Karpas-422 (cell line): ENCODE data around the gene TMEM187. TPM values are rescaled to one million over a fixed set of nuclear protein-coding genes. Genes with fewer than 3 reads are reported as not detected.

ENCODE experiments used
- DNase-seq: peaks from one replicate; pipeline ENCODE4 v3.0.0-alpha.2; 2015
- H2AFZ ChIP-seq: fragments of 200-600 bp; sonication (generic); 2 replicates; pipeline ENCODE4 v1.6.1; 2014; ENCODE audit warnings: antibody characterized with exemption, low read length, mixed read lengths
- H3K27ac ChIP-seq: fragments of 200-600 bp; sonication (generic); 2 replicates; pipeline ENCODE4 v1.5.1; 2014; ENCODE audit warnings: mild to moderate bottlenecking, low read length, moderate library complexity
- H3K27me3 ChIP-seq: fragments of 200-600 bp; sonication (generic); 2 replicates; pipeline ENCODE4 v1.6.1; 2014; ENCODE audit warnings: low read length, mixed read lengths
- H3K36me3 ChIP-seq: fragments of 200-600 bp; sonication (generic); 2 replicates; pipeline ENCODE4 v1.6.1; 2014; ENCODE audit warnings: low read length, mixed read lengths; ENCODE audit not compliant: insufficient read depth
- H3K4me1 ChIP-seq: fragments of 200-600 bp; sonication (generic); 2 replicates; pipeline ENCODE4 v1.6.1; 2014; ENCODE audit warnings: mild to moderate bottlenecking, low read length, mixed read lengths
- H3K4me2 ChIP-seq: fragments of 200-600 bp; sonication (generic); 2 replicates; pipeline ENCODE4 v1.6.1; 2014; ENCODE audit warnings: low read length, low read depth, mild to moderate bottlenecking; ENCODE audit not compliant: poor library complexity, severe bottlenecking
- H3K4me3 ChIP-seq: fragments of 200-600 bp; sonication (generic); 2 replicates; pipeline ENCODE4 v1.5.1; 2014; ENCODE audit warnings: mild to moderate bottlenecking, antibody characterized with exemption, low read length, mixed read lengths
- H3K79me2 ChIP-seq: fragments of 200-600 bp; sonication (generic); 2 replicates; pipeline ENCODE4 v1.6.1; 2014; ENCODE audit warnings: mild to moderate bottlenecking, low read length, mixed read lengths
- H3K9ac ChIP-seq: fragments of 200-600 bp; sonication (generic); 2 replicates; pipeline ENCODE4 v1.6.0; 2014; ENCODE audit warnings: low read length
- H3K9me2 ChIP-seq: fragments of 200-600 bp; sonication (generic), shearing (Covaris generic); replicated peaks from 2 replicates; pipeline ENCODE4 v1.6.0; 2014; ENCODE audit warnings: mild to moderate bottlenecking, low read length, moderate library complexity; ENCODE audit not compliant: insufficient read depth
- H3K9me3 ChIP-seq: fragments of 300-700, 200-600 bp; sonication (generic); 2 replicates; pipeline ENCODE4 v1.6.1; 2014; ENCODE audit warnings: low read length, mixed read lengths
- H4K20me1 ChIP-seq: fragments of 200-600 bp; sonication (generic); 2 replicates; pipeline ENCODE4 v1.6.1; 2014; ENCODE audit warnings: mild to moderate bottlenecking, antibody characterized with exemption, low read length, low read depth; ENCODE audit not compliant: insufficient read depth
- total RNA-seq: library from RNA; depleted of rRNA; stranded (reverse); fragments of >200 nt; shearing (Covaris generic); gene quantifications from 2 replicates; pipeline ENCODE4 v1.2.3, GENCODE V29; 2014; ENCODE audit warnings: low replicate concordance

Gene TMEM187
- total RNA-seq, 1 experiment from 2014 or later = 1.5 TPM

DNA sequence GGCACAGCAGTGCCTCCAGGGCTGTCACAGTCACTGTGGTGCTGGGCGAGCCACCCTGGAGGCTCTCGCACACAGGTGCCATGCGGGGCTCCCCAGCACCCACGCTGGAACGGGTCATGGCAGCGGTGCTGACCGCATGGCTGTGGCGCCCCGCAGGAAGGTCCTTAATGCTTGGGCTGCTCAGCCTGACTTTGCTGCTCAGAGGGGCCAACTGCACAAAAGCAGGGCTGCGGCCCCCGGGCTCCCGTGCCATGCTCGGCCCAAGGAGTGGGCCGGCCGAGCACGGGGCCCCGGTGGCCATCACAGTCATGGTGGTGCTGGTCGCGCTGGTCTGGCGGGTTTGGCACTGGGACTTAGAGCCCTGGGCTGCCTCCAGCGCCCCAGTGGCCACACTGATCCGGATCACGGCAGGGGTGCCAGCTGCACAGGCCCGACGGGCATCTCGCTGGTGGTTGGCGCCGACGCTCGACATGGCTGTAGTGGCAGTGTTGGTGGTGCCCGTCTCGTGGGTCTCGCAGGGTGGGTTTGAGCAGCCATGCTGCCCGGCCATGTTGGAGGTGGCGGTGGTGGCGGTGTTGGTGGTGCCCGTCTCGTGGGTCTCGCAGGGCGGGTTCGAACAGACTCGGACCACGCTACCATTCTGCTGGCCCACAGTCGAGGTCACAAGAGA lies 17.9 kb upstream of the TMEM187 start:
- peaks cover 11% of the 10 kb centered on the region for H3K36me3 ChIP-seq
- no peaks in the 10 kb centered on the region for H3K9me2 ChIP-seq
- no peaks in the 10 kb centered on the region for H3K79me2 ChIP-seq
- H3K27ac ChIP-seq = no peak overlapping the region
- no peaks in the 10 kb centered on the region for H3K9me3 ChIP-seq
- no peak overlapping the region for H3K4me3 ChIP-seq
- H3K4me1 ChIP-seq = no peaks in the 10 kb centered on the region
- H3K9ac ChIP-seq = no peak overlapping the region
- no peak overlapping the region for H2AFZ ChIP-seq
- DNase-seq = no peak
- H3K4me2 ChIP-seq = no peak overlapping the region
- no peaks in the 10 kb centered on the region for H3K27me3 ChIP-seq
- 0 out of 2 replicates have a peak, but pooled peaks cover 4% of the 10 kb centered on the region for H4K20me1 ChIP-seq

- H3K4me2 ChIP-seq = no peak overlapping the region
- no peak overlapping the region for H2AFZ ChIP-seq
- no peak for DNase-seq
- H3K9me3 ChIP-seq = no peaks in the 10 kb centered on the region
- no peak overlapping the region for H3K4me3 ChIP-seq
- H3K9ac ChIP-seq = no peak overlapping the region
- no peak overlapping the region for H3K27ac ChIP-seq
- no peaks in the 10 kb centered on the region for H3K79me2 ChIP-seq
- H3K27me3 ChIP-seq = no peaks in the 10 kb centered on the region
- 0 out of 2 replicates have a peak, but pooled peaks cover 4% of the 10 kb centered on the region for H4K20me1 ChIP-seq
- no peaks in the 10 kb centered on the region for H3K9me2 ChIP-seq
- H3K36me3 ChIP-seq = peaks cover 11% of the 10 kb centered on the region
- no peaks in the 10 kb centered on the region for H3K4me1 ChIP-seq
These were observed 17.3 kb upstream of the TMEM187 start for GRCh38 chrX:153955228-153955732.

- no peaks in the 10 kb centered on the region for H3K9me3 ChIP-seq
- no peak overlapping the region for H3K9ac ChIP-seq
- no peaks in the 10 kb centered on the region for H3K9me2 ChIP-seq
- no peaks in the 10 kb centered on the region for H3K27me3 ChIP-seq
- H2AFZ ChIP-seq = no peak overlapping the region
- no peak overlapping the region for H3K4me3 ChIP-seq
- no peaks in the 10 kb centered on the region for H3K4me1 ChIP-seq
- H3K27ac ChIP-seq = no peak overlapping the region
- no peak overlapping the region for H3K4me2 ChIP-seq
- 0 out of 2 replicates have a peak, but pooled peaks cover 4% of the 10 kb centered on the region for H4K20me1 ChIP-seq
- DNase-seq = no peak
- peaks cover 11% of the 10 kb centered on the region for H3K36me3 ChIP-seq
- H3K79me2 ChIP-seq = no peaks in the 10 kb centered on the region
These were observed 16.3 kb upstream of the TMEM187 start for GRCh38 chrX:153956044-153956907.

GRCh38 chrX:153957224-153957623 lies 15.3 kb upstream of the TMEM187 start:
- Histone ChIP-seq H3K4me2 (no peak overlapping the region), H3K9me3 (no peaks in the 10 kb centered on the region), H4K20me1 (0 out of 2 replicates have a peak, but pooled peaks cover 4% of the 10 kb centered on the region), H3K36me3 (peaks cover 10% of the 10 kb centered on the region), H3K9me2 (no peaks in the 10 kb centered on the region), H3K4me1 (no peaks in the 10 kb centered on the region), H3K9ac (no peak overlapping the region), H3K27ac (no peak overlapping the region), H3K27me3 (no peaks in the 10 kb centered on the region), H3K4me3 (no peak overlapping the region), H3K79me2 (no peaks in the 10 kb centered on the region), H2AFZ (no peak overlapping the region)
- no peak for DNase-seq

GRCh38 chrX:153958605-153959004 lies 13.9 kb upstream of the TMEM187 start:
- no peak for DNase-seq
- H3K4me3 ChIP-seq = no peak overlapping the region
- H3K36me3 ChIP-seq = no peaks in the 10 kb centered on the region; the same call in 1 of the 2 replicates
- H3K9ac ChIP-seq = no peak overlapping the region
- no peaks in the 10 kb centered on the region for H3K9me3 ChIP-seq
- no peaks in the 10 kb centered on the region for H3K9me2 ChIP-seq
- H3K27ac ChIP-seq = no peak overlapping the region
- no peaks in the 10 kb centered on the region for H3K4me1 ChIP-seq
- no peak overlapping the region for H2AFZ ChIP-seq
- H4K20me1 ChIP-seq = no peaks in the 10 kb centered on the region
- H3K4me2 ChIP-seq = no peak overlapping the region
- no peaks in the 10 kb centered on the region for H3K27me3 ChIP-seq
- H3K79me2 ChIP-seq = no peaks in the 10 kb centered on the region

- no peaks in the 10 kb centered on the region for H3K9me2 ChIP-seq
- H3K4me2 ChIP-seq = no peak overlapping the region
- H4K20me1 ChIP-seq = peaks cover 3% of the 10 kb centered on the region; the same call in 1 of the 2 replicates
- no peak overlapping the region for H3K9ac ChIP-seq
- H3K79me2 ChIP-seq = no peaks in the 10 kb centered on the region; the same call in 1 of the 2 replicates
- no peak overlapping the region for H3K27ac ChIP-seq
- no peak overlapping the region for H2AFZ ChIP-seq
- no peaks in the 10 kb centered on the region for H3K27me3 ChIP-seq
- H3K9me3 ChIP-seq = no peaks in the 10 kb centered on the region
- H3K4me3 ChIP-seq = no peak overlapping the region
- H3K36me3 ChIP-seq = no peaks in the 10 kb centered on the region; the same call in 1 of the 2 replicates
- DNase-seq = no peak
- H3K4me1 ChIP-seq = no peaks in the 10 kb centered on the region
These were observed 12.9 kb upstream of the TMEM187 start for GRCh38 chrX:153959649-153960048.

GRCh38 chrX:153960077-153960476 lies 12.5 kb upstream of the TMEM187 start:
- Histone ChIP-seq H4K20me1 (peaks cover 7% of the 10 kb centered on the region; the same call in 1 of the 2 replicates), H3K4me3 (no peak overlapping the region), H3K4me2 (no peak overlapping the region), H2AFZ (no peak overlapping the region), H3K79me2 (peaks cover 4% of the 10 kb centered on the region), H3K9me2 (no peaks in the 10 kb centered on the region), H3K9me3 (no peaks in the 10 kb centered on the region), H3K27ac (no peak overlapping the region), H3K36me3 (no peaks in the 10 kb centered on the region; the same call in 1 of the 2 replicates), H3K27me3 (no peaks in the 10 kb centered on the region), H3K4me1 (no peaks in the 10 kb centered on the region), H3K9ac (no peak overlapping the region)
- DNase-seq = no peak

- H3K4me3 ChIP-seq = no peak overlapping the region
- H3K36me3 ChIP-seq = no peaks in the 10 kb centered on the region; the same call in 1 of the 2 replicates
- no peak for DNase-seq
- H4K20me1 ChIP-seq = peaks cover 11% of the 10 kb centered on the region; the same call in 1 of the 2 replicates
- H2AFZ ChIP-seq = no peak overlapping the region
- no peak overlapping the region for H3K27ac ChIP-seq
- H3K4me2 ChIP-seq = no peak overlapping the region
- no peaks in the 10 kb centered on the region for H3K4me1 ChIP-seq
- no peaks in the 10 kb centered on the region for H3K9me2 ChIP-seq
- H3K9ac ChIP-seq = no peak overlapping the region
- H3K79me2 ChIP-seq = peaks cover 11% of the 10 kb centered on the region
- H3K27me3 ChIP-seq = no peaks in the 10 kb centered on the region
- H3K9me3 ChIP-seq = no peaks in the 10 kb centered on the region
These were observed 11.8 kb upstream of the TMEM187 start for GRCh38 chrX:153960786-153961185.
